Panc1 (cell line): ENCODE measurements around the gene GORASP2.

ENCODE experiments used
- CTCF ChIP-seq: fragments of 450-650 bp; IDR thresholded peaks from 2 replicates; pipeline ENCODE4 v1.5.1; 2017; ENCODE audit warnings: mild to moderate bottlenecking
- REST ChIP-seq, 2 experiments: IDR thresholded peaks; 2 replicates each; pipeline ENCODE4 v1.6.1; 2011 to 2012; ENCODE audit warnings: low read depth in 2 of 2, control low read depth in 1 of 2, low read length in 1 of 2, mild to moderate bottlenecking in 1 of 2, moderate library complexity in 1 of 2; ENCODE audit not compliant: insufficient read depth in 1 of 2

GRCh38 chr2:170922634-170923494 is 6.2 kb upstream of the GORASP2 start:
- no peak for TF ChIP-seq REST (IDR thresholded peaks at IDR 0.05; ENCODE audit: insufficient read depth in 1 of 2, low read depth in 2 of 2, low read length in 1 of 2)
- no peak for TF ChIP-seq CTCF
